Ureter (tissue), 1 donor: ENCODE data around the gene SPRR1A. TPM values are rescaled to one million over a fixed set of nuclear protein-coding genes. Genes with fewer than 3 reads are reported as not detected.
"Not testable (repeated sequence)": the region's sequence is repeated elsewhere in the genome, so short reads cannot be mapped to it uniquely, and the experiment has no call there.

Experiments
- DNase-seq: peaks from one replicate; pipeline ENCODE4 v3.0.0-alpha.2; 2020; ENCODE audit warnings: low spot score
- total RNA-seq: library from RNA; stranded (reverse); gene quantifications from one replicate; pipeline ENCODE4 v1.2.4, GENCODE V29; 2023
- donor health status: DM: yes; HTN: yes; CAD: no.

The SPRR1A gene
- total RNA-seq, 1 donor from 2014 or later: 13.8 TPM

DNA sequence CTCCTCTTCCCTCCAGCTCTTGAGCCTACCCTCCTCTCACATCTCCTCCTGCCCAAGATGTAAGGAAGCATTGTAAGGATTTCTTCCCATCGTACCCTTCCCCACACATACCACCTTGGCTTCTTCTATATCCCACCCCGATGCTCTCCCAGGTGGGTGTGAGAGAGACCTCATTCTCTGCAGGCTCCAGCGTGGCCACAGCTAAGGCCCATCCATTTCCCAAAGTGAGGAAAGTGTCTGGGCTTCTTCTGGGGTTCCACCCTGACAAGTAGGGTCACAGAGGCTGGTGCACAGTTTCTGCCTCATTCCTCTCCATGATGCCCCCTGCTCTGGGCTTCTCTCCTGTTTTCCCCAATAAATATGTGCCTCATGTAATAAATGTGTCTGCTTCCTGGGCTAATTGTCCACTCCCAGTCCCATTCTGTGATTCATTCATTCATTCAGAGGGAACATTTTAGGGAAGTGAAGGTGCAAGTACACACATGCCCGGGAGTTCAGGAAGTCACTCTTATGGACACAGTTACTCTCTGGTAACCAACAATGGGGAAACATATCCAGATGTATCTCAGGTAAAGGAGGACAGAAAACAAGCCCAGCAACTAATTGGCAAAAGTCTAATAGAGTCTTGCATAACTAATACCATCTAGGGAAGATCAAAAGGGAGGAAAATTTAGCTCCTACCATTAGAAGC is 11.5 kb upstream of the SPRR1A start:
- DNase-seq: no peak

DNA sequence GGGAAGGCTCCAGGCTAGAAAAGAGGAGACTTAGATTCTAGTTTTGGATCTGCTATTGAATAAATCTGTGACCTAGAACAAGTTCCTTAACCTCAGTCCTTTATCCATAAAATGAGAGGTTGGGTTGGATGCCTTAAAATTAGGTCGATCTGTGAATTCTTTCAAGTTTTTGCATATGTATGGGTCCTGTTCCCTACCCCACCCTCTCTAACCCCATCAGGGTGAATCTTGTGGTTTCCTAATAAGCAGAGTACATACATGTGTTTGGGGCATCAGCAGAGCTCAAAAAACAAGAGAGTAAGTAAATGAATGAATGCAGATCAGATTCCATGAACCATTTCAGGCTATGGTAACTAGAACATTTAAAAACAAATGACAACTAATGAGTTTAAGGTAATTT is 7.2 kb upstream of the SPRR1A start:
- no peak for DNase-seq

DNA sequence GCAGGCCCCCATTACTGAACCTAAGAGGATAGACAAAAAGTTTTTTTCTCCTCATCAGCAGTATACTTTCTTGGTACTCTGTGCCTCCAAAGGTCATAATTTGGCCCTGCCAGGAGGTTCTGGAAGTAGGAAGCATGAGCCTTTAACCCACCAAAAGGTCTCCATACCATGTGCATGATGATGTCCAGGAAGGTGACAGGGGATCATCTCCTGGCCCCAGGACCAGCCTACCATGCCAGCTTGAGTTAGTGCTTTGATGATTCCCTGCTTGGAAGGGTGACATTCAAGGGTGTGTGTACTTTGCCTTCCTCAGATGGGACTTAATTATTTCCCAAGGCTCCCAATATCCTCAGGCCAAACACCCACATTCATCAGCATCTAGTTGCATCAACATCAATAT is 6.3 kb upstream of the SPRR1A start:
- no peak for DNase-seq

DNA sequence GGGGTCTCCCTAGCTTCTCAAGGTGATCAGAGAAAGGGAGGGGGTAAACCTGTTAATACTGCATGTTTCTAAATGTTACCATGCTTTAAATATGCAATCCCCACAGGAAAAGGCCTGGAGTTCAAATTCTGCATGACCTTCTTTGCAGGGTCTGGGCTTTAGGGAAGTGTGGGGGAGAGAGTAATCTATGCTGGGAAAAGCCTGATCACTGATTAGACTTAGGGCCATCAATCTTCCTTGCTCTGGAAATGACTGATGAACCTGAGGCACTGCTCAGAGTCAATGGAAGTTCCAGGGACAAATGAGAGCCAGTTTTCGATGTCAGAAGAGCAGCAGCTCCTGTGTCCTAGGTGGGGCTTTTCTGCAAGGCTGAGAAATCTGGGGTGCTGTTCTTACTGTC is 3.2 kb upstream of the SPRR1A start:
- DNase-seq: no peak

DNA sequence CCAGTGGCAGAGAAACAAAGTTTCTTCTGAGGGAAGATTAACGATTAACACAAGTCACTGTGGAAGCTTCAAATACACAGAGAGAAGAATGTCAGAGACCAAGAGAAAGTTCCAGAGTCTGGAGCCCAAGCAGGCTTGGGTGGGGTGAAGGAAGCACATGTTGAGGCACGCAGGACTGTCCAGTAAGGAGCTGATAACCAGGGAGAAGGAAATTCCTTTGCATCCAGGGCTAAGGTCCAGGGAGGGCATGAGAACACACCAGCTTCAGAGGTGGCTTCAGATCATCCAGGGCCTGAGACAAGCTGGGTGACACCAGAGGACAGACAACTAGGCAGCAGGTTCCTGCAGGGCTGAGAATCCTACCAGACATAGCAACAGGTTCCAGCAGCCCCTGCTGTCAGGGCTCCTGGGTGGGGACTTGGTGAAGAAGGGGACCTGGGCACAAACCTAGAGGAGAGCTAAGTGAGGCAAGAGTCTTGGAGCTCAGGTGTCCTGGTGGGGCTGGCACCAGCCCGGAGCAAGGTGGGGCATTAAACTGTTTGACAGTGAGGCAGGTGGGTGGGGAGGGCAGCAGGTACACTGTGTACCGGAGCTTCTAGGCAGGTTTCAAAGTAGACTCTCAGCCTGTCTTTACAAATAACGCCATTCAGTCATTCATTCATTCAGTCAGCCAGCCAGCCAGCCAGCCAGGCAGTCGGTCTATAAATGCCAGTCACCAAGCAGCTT is 2.6 kb upstream of the SPRR1A start:
- DNase-seq: no peak

DNA sequence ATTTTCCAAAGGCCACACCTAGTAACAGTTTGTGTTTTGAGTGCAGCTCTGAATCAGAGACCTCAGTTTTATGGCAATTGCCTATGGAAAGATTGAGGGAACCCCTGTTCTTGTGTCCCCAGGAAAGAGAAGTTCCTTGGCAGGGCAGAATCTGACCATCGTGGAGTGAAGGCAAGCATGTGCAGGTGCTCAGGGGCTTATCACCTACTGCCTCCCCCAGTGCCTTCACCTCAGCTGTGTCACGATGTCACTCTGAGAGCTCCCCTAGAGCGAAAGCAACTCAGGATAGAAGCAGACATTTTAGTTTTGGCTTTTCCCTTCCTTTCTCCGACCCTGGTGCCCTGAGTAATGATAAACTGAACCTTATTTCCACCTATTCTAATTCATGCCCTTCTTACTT is 1.8 kb upstream of the SPRR1A start:
- no peak for DNase-seq

DNA sequence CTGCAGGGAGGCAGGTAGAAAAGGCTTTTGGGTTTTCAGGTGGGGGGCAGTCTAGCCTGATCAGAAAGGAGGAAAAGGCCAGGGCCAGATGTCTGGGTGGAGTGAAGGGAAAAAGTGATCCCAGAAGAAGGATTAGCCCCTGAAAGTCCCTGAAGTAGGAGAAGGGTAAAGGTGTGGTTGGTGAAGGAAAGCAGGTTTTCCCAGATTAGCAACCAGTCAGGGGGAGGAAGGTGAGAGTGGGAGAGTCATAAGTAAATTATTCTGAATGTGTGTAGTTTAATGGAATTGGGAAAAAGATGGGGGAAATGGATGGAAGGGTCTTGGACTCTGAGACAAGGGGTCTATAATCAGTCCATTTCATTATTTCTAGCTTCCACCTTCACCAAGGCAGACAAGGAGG is 647 bp upstream of the SPRR1A start:
- no peak for DNase-seq

DNA sequence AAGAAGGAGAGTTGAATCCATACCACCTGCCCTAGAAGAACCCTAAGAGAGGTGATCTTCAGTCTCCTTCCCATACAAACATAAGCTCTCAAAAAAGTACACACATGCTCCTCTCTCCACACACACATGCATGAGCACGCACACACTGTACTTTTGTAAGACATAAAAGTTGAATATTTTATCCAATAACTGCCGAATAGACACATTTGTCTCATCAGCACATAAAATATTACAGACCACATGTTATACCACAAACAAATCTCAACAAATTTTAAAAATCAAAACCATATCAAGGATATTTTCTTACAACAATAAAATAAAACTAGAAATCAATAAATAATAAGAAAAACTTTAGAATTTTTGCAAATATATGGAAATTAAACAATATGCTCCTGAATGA is 2.7 kb downstream of the SPRR1A start:
- DNase-seq: no peak

DNA sequence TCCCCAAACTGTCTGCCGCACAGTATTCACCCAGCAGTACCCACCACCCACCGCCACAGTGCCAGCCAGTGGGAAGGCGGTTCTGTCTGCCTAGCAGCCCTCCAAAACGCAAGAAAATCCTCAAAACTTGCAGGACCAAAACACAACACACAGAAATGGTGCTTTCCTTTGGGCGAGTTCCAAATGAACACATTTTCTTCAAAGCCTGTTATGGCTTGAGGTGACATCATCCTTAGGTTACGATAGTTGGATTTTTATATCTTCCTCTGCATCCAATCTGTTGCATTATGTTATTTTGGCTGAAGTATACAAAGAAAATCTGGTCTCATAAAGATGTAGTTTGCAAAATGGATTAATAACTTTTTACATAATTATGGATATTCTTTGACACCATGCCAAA is 9.3 kb downstream of the SPRR1A start:
- no peak for DNase-seq

DNA sequence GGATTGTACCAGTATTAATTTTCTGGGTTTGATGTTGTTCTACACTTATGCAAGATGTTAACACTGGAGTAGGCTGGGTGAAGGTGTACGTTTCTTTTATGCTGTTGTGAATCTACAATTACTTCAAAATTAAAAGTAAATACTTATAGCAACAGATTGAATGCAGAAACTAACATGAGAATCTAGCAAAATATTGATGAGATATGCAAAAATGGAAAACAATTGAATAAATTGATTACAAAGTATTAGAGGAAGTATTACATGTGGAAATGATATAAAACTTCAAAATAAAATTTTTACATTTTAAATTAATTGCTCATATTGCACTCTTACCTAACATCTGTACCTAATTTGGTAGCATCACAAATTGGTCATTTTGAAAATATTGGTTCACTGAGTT is 12.0 kb downstream of the SPRR1A start:
- DNase-seq: no peak

DNA sequence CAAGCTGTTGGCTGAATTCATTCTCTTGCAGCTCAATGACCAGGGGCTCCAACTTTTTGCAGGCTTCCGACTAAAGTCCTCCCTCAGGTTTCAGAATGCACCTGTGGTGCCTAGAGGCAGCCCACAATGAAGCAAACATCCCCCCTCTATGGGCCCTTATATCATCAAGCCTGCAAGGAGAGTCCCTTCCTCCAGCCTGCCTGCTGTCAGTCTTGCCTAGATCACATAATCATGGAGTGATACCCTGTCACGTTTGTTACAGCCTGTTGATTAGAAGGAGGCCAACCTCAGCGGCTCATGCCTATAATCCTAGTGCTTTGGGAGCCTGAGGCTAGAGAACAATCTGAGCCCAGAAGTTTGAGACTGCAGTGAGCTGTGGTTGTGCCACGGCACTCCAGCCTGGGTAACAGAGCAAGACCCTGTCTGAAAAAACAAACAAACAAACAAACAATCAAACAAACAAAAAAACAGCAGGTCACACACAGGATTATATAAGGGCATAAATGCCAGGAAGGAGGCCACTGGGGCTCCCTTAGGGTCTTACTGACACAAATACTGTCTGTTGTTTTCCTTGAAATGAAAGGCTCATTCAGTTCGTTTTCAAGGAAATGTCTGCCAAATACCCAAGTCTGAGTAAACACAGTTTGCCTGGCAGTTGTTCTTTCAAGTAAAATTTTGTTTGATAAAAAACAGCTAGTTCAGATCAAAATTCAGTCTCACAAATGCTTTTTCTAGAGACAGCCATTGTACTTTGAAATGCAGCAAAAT is 12.9 kb downstream of the SPRR1A start:
- no peak for DNase-seq

DNA sequence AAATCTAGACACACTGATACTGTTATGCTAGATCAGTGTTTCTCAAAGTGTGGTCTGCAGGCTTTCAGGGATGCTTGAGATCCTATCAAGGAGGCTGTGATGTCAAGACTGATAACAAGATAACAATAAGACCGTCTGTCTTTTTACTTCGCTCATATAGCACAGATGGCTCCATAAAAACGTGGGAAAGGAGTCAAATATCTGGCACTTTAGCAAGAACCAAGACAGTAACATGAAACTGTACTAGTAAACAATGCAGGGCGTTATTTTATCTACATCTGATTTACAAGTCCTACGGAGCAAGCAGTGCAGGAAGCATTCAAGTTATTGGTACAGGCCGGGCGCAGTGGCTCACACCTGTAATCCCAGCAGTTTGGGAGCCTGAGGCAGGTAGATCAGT is 14.0 kb downstream of the SPRR1A start:
- no peak for DNase-seq

DNA sequence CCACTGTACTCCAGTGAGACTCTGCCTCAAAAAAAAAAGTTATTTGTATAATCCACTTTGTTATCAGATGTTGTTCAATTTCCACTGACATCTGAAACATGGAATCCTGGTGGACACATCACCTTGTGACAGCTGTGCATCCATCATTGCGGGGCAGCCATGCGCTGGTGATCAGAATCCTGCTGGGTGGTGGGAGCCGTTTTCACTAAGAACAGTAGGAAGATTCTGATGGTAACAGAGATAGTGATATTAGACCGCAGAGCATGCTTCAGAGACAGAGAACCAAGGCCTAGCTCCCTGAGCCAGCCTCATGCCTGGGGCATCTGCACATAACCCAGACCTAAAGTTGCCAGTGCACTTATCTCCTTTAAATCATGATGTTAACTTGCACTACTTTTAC is 14.6 kb downstream of the SPRR1A start:
- no peak for DNase-seq

DNA sequence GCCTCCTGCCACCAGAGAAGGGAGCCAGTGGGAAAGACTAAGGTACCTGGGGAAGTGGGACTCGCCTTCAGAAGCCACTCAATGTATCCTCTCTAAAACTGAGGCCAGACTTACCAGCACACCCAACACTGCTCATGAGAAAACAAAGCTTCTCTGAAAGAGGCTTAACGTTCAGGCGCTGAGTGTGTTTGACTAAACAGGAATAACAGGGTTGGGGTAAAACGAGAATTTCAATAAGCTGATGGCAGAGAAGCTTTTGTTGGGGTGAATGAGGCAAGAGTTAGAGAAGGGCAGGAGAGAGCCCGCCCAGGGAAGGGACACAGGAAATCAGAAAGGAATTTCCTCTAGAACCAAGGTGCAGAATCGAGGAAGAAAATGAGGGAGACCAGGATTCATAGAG is 15.9 kb downstream of the SPRR1A start:
- DNase-seq: no peak

DNA sequence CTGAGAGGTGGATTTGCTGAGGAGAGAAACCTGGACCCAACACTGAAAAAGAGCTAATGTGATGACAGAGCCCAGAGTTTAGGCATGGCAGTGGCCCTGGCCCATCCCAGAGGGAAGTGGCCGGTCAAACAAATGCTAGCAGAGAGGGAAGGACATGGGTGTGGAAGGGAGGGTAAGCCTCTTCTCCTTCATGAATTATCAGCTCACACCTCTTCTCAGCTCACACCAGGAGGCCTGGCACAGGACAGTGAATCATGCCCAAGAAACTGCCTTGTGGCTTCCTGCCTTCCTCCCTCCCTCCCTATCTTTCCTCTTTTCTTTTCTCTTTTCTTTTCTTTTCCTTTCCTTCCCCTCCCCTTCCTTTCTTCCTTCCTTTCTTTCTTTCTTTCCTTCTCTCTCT is 16.4 kb downstream of the SPRR1A start:
- no peak for DNase-seq

DNA sequence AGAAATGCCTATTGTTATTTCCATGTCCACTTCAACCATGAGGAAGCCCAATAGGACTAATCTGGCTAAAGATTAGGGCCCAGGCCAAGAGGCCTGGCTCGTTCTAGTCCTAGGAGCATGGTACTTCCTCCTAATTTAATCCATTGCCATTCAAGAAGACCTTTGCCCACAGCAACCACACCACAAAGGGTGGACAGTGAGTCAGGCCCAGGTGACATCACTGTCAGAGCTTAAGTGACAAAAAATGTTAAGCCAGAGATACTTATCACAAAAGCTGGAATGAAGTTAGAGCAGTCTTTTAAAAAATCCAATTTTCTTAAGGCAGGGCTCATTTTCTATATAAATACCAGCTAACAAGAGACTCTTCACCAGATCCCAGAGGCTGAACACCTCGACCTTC is 17.5 kb downstream of the SPRR1A start, which contains the start of gene SPRR3:
Gene SPRR3 (plus strand): TSS at position 368 of the 400 bp plus-strand sequence. CDS start 1,272 bp downstream, outside the sequence.
- no peak for DNase-seq

DNA sequence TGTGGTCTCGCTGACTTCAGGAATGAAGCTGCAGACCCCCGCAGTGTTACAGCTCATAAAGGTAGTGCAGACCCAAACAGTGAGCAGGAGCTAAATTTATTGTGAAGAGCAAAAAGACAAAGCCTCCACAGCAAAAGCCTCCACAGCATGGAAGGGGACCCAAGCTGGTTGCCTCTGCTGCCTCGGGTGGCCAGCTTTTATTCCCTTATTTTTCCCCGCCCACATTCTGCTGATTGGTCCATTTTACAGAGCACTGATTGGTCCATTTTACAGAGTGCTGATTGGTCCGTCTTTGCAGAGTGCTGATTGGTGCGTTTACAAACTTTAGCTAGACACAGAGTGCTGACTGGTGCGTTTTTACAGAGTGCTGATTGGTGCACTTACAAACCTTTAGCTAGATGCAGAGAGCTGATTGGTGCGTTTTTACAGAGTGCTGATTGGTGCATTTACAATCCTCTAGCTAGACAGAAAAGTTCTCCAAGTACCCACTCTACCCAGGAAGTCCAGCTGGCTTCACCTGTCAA is 27.4 kb downstream of the SPRR1A start:
- DNase-seq: not testable (repeated sequence)

DNA sequence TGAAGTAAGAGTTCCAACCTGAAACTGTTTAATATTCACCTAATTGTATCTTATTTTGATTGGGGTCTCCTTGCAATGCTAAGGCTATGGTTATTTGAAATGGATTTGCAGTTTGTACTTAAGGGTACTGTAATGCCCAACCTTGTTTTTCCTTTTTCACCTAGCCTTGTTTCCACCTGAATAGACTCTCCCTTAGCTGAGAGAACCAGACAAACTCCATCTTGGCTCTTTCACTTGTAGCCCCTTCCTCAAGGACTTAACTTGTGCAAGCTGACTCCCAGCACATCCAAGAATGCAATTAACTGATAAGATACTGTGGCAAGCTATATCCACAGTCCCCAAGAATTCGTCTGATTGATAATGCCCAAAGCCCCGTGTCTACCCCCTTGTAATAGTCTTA is 37.9 kb downstream of the SPRR1A start:
- DNase-seq: not testable (repeated sequence)

DNA sequence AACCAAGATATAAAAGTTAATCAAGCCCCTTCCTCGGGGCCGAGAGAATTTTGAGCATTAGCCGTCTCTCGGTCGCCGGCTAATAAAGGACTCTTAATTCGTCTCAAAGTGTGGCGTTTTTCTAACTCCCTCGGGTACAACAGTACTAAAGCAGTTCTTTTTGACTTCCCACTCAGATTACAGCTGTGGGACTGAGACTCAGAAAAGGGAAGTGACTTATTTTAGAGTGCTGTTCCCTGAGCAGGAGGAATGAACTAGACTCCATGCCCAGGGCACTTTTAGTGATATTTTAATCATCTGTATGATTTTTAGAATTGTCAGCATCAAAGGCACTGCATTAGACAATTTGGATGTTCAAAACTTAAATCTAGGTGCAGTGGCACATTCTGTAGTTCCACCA is 38.5 kb downstream of the SPRR1A start:
- not testable (repeated sequence) for DNase-seq

DNA sequence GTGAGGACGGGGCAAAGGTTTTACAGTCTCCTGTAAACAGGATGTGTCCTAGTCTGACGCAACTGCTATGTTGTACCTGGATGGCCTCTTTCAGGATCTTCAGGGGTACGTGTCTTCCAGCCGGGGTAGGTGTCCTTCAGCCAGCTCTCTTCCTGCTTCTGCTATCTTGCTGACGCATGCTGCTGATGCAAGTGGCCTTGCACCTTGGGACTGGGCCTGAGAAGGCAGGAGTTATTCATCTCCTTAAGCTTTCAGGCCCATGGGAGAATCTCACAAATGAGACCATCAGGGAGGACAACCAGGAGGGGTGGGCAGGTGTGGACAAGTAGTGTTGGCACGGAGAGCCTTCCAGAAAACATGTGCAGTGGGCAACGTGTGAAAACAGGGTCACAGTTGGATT is 39.2 kb downstream of the SPRR1A start:
- no peak for DNase-seq

DNA sequence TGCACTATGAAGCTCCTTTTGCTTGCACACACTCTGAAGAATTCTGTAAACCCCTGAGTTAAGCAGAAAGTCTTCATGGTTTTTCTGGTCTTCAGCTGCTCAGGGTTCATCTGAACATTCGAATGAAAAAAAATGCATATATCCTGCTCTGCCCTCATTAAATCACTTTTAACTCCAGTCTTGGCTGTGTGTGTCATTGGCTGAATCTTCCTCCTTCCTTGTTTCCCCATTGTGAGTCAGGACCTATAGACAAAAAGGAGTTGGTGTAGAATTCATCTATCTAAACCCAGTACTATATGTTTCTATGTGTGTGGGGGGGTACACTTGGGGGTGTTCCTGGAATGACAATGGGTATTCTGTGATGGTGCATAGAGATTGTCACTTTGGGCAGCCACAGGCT is 40.5 kb downstream of the SPRR1A start:
- DNase-seq: no peak

DNA sequence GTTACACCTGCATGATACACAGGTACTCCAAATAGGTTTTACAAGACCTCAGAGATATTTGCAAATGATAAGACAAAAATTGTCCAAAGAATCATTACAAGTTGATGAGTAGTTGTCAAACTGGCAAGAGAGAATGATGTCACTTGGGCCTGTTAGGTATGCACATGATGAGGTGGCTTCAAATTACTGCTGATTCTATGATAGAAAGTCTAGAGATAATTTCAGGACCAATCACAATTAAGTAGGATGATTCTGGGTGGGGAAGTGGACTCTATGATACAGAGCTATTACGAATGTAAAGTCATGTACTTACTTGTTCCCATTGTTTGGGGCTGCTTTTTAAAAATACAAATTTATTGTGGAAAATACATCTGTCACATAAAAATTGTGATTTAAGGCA is 41.9 kb downstream of the SPRR1A start:
- no peak for DNase-seq

DNA sequence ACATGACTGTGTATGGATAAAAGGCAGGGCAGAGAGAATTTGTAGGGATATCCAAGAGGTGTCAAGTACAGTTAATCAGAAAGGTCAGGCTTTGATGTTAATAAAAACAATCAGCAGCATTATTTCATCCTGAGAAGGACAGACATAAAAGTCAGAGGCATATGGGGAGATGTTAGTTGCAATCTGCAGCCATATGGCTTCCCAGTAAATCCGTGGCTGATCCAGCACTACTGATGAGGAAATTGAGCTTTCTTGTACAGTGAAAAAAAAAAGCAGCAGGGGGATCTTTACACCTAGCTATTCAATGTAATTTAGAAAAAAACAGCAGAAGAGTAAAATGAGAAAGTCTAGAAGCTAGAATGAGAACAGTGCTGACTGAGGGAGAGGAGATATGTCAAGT is 44.9 kb downstream of the SPRR1A start:
- DNase-seq: no peak
